ENCODE measurements around the gene ORMDL3.

DNA sequence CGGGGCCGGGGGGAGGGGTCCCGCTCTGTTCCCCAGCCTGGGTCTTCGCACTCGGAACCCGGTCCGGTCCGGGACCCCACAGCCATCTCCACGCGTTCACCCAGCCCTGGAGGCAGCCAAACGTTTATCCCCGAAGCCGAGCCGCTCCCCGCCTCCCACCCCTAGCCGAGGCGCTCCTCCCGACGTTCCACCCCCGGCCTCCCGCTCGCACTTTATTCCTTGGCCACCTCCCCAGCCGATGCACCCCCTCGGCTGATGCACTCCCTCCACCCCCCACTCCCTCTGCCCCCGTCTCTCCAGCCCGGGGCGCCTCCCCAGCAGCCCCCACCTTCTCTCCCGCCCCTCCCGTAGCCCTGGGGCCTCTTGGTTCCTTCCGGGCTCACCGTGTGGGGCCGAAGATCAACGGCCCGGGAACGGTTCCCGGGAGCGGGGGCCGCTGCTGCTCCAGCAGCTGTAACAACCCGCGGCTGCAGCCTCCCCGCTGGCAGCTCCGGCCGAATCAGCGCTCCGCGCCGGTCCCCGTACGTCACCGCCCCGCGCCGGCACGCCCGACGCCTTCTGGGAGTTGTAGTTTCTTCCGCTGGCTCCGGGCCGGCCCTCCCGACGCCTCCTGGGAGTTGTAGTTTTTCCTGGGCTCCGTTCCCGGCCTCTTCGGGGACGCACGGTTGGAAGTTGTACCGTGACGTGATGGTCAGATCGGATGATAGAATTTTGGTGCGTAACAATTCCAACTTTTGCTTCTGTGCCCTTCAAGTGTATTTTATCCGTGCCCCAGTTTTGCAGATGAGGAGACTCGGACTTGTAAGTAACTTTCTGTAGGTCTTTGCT is at the start of gene ORMDL3, which contains the start of gene LRRC3C:
- TF ChIP-seq, protein P1, sequence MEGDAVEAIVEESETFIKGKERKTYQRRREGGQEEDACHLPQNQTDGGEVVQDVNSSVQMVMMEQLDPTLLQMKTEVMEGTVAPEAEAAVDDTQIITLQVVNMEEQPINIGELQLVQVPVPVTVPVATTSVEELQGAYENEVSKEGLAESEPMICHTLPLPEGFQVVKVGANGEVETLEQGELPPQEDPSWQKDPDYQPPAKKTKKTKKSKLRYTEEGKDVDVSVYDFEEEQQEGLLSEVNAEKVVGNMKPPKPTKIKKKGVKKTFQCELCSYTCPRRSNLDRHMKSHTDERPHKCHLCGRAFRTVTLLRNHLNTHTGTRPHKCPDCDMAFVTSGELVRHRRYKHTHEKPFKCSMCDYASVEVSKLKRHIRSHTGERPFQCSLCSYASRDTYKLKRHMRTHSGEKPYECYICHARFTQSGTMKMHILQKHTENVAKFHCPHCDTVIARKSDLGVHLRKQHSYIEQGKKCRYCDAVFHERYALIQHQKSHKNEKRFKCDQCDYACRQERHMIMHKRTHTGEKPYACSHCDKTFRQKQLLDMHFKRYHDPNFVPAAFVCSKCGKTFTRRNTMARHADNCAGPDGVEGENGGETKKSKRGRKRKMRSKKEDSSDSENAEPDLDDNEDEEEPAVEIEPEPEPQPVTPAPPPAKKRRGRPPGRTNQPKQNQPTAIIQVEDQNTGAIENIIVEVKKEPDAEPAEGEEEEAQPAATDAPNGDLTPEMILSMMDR (IDR thresholded peaks at IDR 0.05), result no peak
- peak; percentile 84 for TF ChIP-seq POLR2A (IDR thresholded peaks at IDR 0.05)
